HEK293 (cell line): Measurements from ENCODE around the gene GBX1.

Experiments used
- REPIN1 ChIP-seq: fragments of 450-650 bp; formaldehyde crosslinking; IDR thresholded peaks from 2 replicates; pipeline ENCODE4 v1.5.1; 2017; ENCODE audit warnings: missing biosample characterization, missing genetic modification characterization, low read depth
- ZNF114 ChIP-seq: fragments of 450-650 bp; formaldehyde crosslinking; IDR thresholded peaks from 2 replicates; pipeline ENCODE4 v1.5.0; 2017; ENCODE audit warnings: missing biosample characterization, missing genetic modification characterization
- ZNF274 ChIP-seq, 2 experiments: fragments of 200-500 bp in 1 of 2; fragments of 450-650 bp in 1 of 2; sonication (Bioruptor generic) in 1 of 2; formaldehyde crosslinking in 1 of 2; IDR thresholded peaks; 2 replicates each; pipeline versions ENCODE4 v1.5.1 to v1.6.1; 2014 to 2016; ENCODE audit warnings: borderline replicate concordance in 1 of 2, inconsistent platforms in 1 of 2, low read length in 1 of 2, missing biosample characterization in 1 of 2, missing genetic modification characterization in 1 of 2
- ZNF404 ChIP-seq: fragments of 450-650 bp; formaldehyde crosslinking; IDR thresholded peaks from 2 replicates; pipeline ENCODE4 v1.5.1; 2017; ENCODE audit warnings: missing biosample characterization, missing genetic modification characterization
- ZNF660 ChIP-seq: fragments of 450-650 bp; IDR thresholded peaks from 2 replicates; pipeline ENCODE4 v1.5.1; 2018; ENCODE audit warnings: missing biosample characterization, mild to moderate bottlenecking, missing genetic modification characterization
- TF ChIP-seq, protein P1 (sequence below): fragments of 450-650 bp; formaldehyde crosslinking; IDR thresholded peaks from 2 replicates; pipeline ENCODE4 v1.5.1; 2016; ENCODE audit warnings: missing biosample characterization, missing genetic modification characterization
- TF ChIP-seq, protein P2 (sequence below): fragments of 450-650 bp; formaldehyde crosslinking; IDR thresholded peaks from 2 replicates; pipeline ENCODE4 v1.5.1; 2017; ENCODE audit warnings: missing biosample characterization, missing genetic modification characterization

- TF ChIP-seq, protein P1, sequence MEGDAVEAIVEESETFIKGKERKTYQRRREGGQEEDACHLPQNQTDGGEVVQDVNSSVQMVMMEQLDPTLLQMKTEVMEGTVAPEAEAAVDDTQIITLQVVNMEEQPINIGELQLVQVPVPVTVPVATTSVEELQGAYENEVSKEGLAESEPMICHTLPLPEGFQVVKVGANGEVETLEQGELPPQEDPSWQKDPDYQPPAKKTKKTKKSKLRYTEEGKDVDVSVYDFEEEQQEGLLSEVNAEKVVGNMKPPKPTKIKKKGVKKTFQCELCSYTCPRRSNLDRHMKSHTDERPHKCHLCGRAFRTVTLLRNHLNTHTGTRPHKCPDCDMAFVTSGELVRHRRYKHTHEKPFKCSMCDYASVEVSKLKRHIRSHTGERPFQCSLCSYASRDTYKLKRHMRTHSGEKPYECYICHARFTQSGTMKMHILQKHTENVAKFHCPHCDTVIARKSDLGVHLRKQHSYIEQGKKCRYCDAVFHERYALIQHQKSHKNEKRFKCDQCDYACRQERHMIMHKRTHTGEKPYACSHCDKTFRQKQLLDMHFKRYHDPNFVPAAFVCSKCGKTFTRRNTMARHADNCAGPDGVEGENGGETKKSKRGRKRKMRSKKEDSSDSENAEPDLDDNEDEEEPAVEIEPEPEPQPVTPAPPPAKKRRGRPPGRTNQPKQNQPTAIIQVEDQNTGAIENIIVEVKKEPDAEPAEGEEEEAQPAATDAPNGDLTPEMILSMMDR (tag by site-specific recombination), result no peak
- TF ChIP-seq ZNF660 (tag by site-specific recombination) (no peak), ZNF114 (tag by site-specific recombination) (no peak), ZNF404 (no peak), ZNF274 (IDR thresholded peaks at IDR 0.05; ENCODE audit: low read length) (no peak), ZNF274 (tag by site-specific recombination; IDR thresholded peaks at IDR 0.05; ENCODE audit: borderline replicate concordance) (no peak), REPIN1 (no peak)
- TF ChIP-seq, protein P2, sequence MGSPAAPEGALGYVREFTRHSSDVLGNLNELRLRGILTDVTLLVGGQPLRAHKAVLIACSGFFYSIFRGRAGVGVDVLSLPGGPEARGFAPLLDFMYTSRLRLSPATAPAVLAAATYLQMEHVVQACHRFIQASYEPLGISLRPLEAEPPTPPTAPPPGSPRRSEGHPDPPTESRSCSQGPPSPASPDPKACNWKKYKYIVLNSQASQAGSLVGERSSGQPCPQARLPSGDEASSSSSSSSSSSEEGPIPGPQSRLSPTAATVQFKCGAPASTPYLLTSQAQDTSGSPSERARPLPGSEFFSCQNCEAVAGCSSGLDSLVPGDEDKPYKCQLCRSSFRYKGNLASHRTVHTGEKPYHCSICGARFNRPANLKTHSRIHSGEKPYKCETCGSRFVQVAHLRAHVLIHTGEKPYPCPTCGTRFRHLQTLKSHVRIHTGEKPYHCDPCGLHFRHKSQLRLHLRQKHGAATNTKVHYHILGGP (tag by site-specific recombination), result no peak
These were observed 65.7 kb downstream of the GBX1 start for GRCh38 chr7:151101621-151102396.
